SK-N-SH (cell line): ENCODE measurements around the gene UBE2D2. TPM values are rescaled to one million over a fixed set of nuclear protein-coding genes. Genes with fewer than 3 reads are reported as not detected.
"Not testable (repeated sequence)": the region's sequence is repeated elsewhere in the genome, so short reads cannot be mapped to it uniquely, and the experiment has no call there.

Experiments
- CTCF ChIA-PET: fragments of 300-600, 350-600 bp; formaldehyde crosslinking; extraction: SDS; loops from one replicate; lab custom pipeline; 2021; lab: Yijun Ruan, JAX
- POLR2A ChIA-PET: fragments of 350-600 bp; sonication (Branson Sonifier 250); formaldehyde crosslinking; extraction: SDS; loops from one replicate; lab custom pipeline; 2020; ENCODE audit warnings: antibody characterized with exemption, inconsistent platforms; lab: Yijun Ruan, JAX
- DNase-seq: peaks from one replicate; pipeline ENCODE4 v3.0.0; 2012
- H2AFZ ChIP-seq: fragments of 200-600 bp; sonication (generic); 2 replicates; pipeline ENCODE4 v1.8.1; 2016; ENCODE audit warnings: antibody characterized with exemption, mild to moderate bottlenecking, low read depth
- H3F3A ChIP-seq: fragments of 200-600 bp; sonication (generic); replicated peaks from 2 replicates; pipeline ENCODE3; 2016; ENCODE audit warnings: antibody characterized with exemption, mild to moderate bottlenecking; ENCODE audit not compliant: insufficient read depth
- H3K27ac ChIP-seq, 2 experiments: fragments of 200-500 bp in 1 of 2; fragments of 200-600 bp in 1 of 2; sonication (Bioruptor generic) in 1 of 2; sonication (generic), shearing (Covaris generic) in 1 of 2; 2 replicates each; pipeline versions ENCODE4 v1.5.1 to v1.6.1; 2014 to 2016; ENCODE audit warnings: low read depth in 2 of 2, inconsistent platforms in 1 of 2, low read length in 1 of 2, mild to moderate bottlenecking in 1 of 2, mixed read lengths in 1 of 2
- H3K27me3 ChIP-seq: fragments of 200-600 bp; sonication (generic), shearing (Covaris generic); 2 replicates; pipeline ENCODE4 v1.6.1; 2016; ENCODE audit warnings: mixed run types; ENCODE audit not compliant: insufficient read depth
- H3K36me3 ChIP-seq, 2 experiments: fragments of 200-500 bp in 1 of 2; fragments of 200-600 bp in 1 of 2; sonication (Bioruptor generic) in 1 of 2; sonication (generic) in 1 of 2; replicated peaks in 1 of 2; 2 replicates each; pipeline versions ENCODE3 to v1.5.1; 2014 to 2016; ENCODE audit warnings: low read length in 1 of 2, mild to moderate bottlenecking in 1 of 2; ENCODE audit not compliant: insufficient read depth in 2 of 2, control insufficient read depth in 1 of 2
- H3K4me1 ChIP-seq, 2 experiments: fragments of 200-500 bp in 1 of 2; fragments of 200-600 bp in 1 of 2; sonication (Bioruptor generic) in 1 of 2; sonication (generic), shearing (Covaris generic) in 1 of 2; 2 replicates each; pipeline versions ENCODE4 v1.5.1 to v1.6.1; 2014 to 2016; ENCODE audit warnings: low read depth in 1 of 2, low read length in 1 of 2, mixed run types in 1 of 2; ENCODE audit not compliant: insufficient read depth in 2 of 2, control insufficient read depth in 1 of 2
- H3K4me2 ChIP-seq: fragments of 200-600 bp; sonication (generic), shearing (Covaris generic); 2 replicates; pipeline ENCODE4 v1.6.1; 2017; ENCODE audit warnings: mixed run types
- H3K4me3 ChIP-seq, 2 experiments: fragments of 200-500 bp in 1 of 2; fragments of 200-600 bp in 1 of 2; sonication (Bioruptor generic) in 1 of 2; sonication (generic), shearing (Covaris generic) in 1 of 2; 2 replicates each; pipeline versions ENCODE4 v1.5.1 to v1.8.1; 2014 to 2016; ENCODE audit warnings: low read depth in 2 of 2, inconsistent platforms in 1 of 2, low read length in 1 of 2, mild to moderate bottlenecking in 1 of 2, mixed read lengths in 1 of 2, moderate library complexity in 1 of 2
- H3K79me2 ChIP-seq: fragments of 200-600 bp; sonication (generic); 2 replicates; pipeline ENCODE4 v1.8.1; 2017; ENCODE audit warnings: mild to moderate bottlenecking; ENCODE audit not compliant: insufficient read depth
- H3K9ac ChIP-seq: fragments of 200-600 bp; sonication (generic); 2 replicates; pipeline ENCODE4 v1.6.1; 2017; ENCODE audit warnings: mixed run types
- H3K9me2 ChIP-seq: fragments of 200-600 bp; sonication (generic); 2 replicates; pipeline ENCODE4 v1.6.1; 2017; ENCODE audit warnings: mixed run types
- H3K9me3 ChIP-seq: fragments of 200-600 bp; sonication (generic); 2 replicates; pipeline ENCODE4 v1.6.1; 2017; ENCODE audit warnings: mixed run types, mild to moderate bottlenecking, moderate library complexity
- H4K20me1 ChIP-seq: fragments of 200-600 bp; sonication (generic); 2 replicates; pipeline ENCODE4 v1.6.1; 2017; ENCODE audit warnings: mild to moderate bottlenecking, mixed run types; ENCODE audit not compliant: insufficient read depth
- ELF1 ChIP-seq: IDR thresholded peaks from 2 replicates; pipeline ENCODE4 v1.4.0; 2012
- FOSL2 ChIP-seq: IDR thresholded peaks from 2 replicates; pipeline ENCODE4 v1.4.0; 2012; ENCODE audit warnings: low read depth, mild to moderate bottlenecking, moderate library complexity, borderline replicate concordance
- FOXJ3 ChIP-seq: sonication (generic); formaldehyde crosslinking; IDR thresholded peaks from 2 replicates; pipeline ENCODE4 v1.5.1; 2020; ENCODE audit warnings: mild to moderate bottlenecking, missing genetic modification reagents
- MEF2A ChIP-seq: IDR thresholded peaks from 2 replicates; pipeline ENCODE4 v1.4.0; 2012; ENCODE audit warnings: low read depth, borderline replicate concordance
- NFIC ChIP-seq: IDR thresholded peaks from 2 replicates; pipeline ENCODE4 v1.4.0; 2012; ENCODE audit warnings: borderline replicate concordance
- NRF1 ChIP-seq: IDR thresholded peaks from 2 replicates; pipeline ENCODE4 v1.6.1; 2012; ENCODE audit warnings: low read depth, mild to moderate bottlenecking, low read length
- RFX5 ChIP-seq: IDR thresholded peaks from 2 replicates; pipeline ENCODE4 v1.6.1; 2012; ENCODE audit warnings: mild to moderate bottlenecking, improper control_type of control experiment, low read length
- SIN3A ChIP-seq: IDR thresholded peaks from 2 replicates; pipeline ENCODE4 v1.6.1; 2012; ENCODE audit warnings: low read depth, mild to moderate bottlenecking, low read length, moderate library complexity, borderline replicate concordance
- YY1 ChIP-seq: IDR thresholded peaks from 2 replicates; pipeline ENCODE4 v1.4.0; 2012; ENCODE audit warnings: low read depth, mild to moderate bottlenecking
- WGBS: methylation state at CpG from one replicate; pipeline ENCODE4 v1.1.6; 2017; ENCODE audit warnings: low lambda C conversion rate; 5-methylcytosine and 5-hydroxymethylcytosine counted together
- polyA plus RNA-seq, 3 experiments: library from polyadenylated mRNA; depleted of rRNA; stranded (reverse); fragments of >200 nt; gene quantifications; 2 replicates each; pipeline ENCODE4 v1.2.3, GENCODE V29; 2012
- TF ChIP-seq, protein P1 (sequence below): fragments of 150-350 bp; IDR thresholded peaks from 2 replicates; pipeline ENCODE4 v1.6.1; 2017; ENCODE audit warnings: antibody characterized with exemption, low read length, low read depth, borderline replicate concordance

UBE2D2 gene
- polyA plus RNA-seq, 1 of the 3 experiments (the other 2 are of a cell fraction) = 24.5 TPM

DNA sequence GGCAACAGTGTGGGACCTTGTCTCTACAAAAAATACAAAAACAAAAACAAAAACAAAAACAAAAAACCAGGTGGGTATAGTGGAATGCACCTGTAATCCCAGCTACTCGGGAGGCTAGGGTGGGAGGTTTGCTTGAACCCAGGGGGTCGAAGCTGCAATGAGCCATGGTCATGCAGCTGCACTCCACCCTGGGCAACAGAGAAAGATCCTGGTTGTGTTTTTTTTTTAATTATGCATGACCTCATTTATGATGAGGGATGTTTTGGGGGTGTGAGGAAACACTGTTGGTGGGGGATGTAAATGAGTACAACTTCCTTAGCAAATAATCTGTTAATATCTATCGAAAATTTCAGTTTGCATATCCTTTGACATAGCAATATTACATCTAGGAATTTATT lies 29.4 kb upstream of the UBE2D2 start:
- CTCF ChIA-PET = no interaction called here
- TF ChIP-seq MEF2A (no peak), ELF1 (no peak), SIN3A (no peak), FOSL2 (no peak), NRF1 (no peak), YY1 (no peak), RFX5 (no peak), FOXJ3 (CRISPR knock-in tag) (no peak)
- TF ChIP-seq, protein P1, sequence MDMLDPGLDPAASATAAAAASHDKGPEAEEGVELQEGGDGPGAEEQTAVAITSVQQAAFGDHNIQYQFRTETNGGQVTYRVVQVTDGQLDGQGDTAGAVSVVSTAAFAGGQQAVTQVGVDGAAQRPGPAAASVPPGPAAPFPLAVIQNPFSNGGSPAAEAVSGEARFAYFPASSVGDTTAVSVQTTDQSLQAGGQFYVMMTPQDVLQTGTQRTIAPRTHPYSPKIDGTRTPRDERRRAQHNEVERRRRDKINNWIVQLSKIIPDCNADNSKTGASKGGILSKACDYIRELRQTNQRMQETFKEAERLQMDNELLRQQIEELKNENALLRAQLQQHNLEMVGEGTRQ = no peak
- no peak for DNase-seq
- H3K36me3 ChIP-seq = no peaks in the 10 kb centered on the region
- no peaks in the 10 kb centered on the region for H3K27me3 ChIP-seq
- no peak overlapping the region for H3K27ac ChIP-seq
- no peaks in the 10 kb centered on the region for H4K20me1 ChIP-seq
- no peaks in the 10 kb centered on the region for H3K4me1 ChIP-seq
- no peak overlapping the region for H3K4me3 ChIP-seq
- no peak overlapping the region for H2AFZ ChIP-seq
- H3K9ac ChIP-seq = no peak overlapping the region
- no peaks in the 10 kb centered on the region for H3F3A ChIP-seq
- WGBS = 75% methylated on average over 3 of the region's 3 CpGs
- no peak overlapping the region for H3K4me2 ChIP-seq
- H3K9me3 ChIP-seq = no peaks in the 10 kb centered on the region
- POLR2A ChIA-PET = no interaction called here
- H3K79me2 ChIP-seq = no peaks in the 10 kb centered on the region
- no peaks in the 10 kb centered on the region for H3K9me2 ChIP-seq

DNA sequence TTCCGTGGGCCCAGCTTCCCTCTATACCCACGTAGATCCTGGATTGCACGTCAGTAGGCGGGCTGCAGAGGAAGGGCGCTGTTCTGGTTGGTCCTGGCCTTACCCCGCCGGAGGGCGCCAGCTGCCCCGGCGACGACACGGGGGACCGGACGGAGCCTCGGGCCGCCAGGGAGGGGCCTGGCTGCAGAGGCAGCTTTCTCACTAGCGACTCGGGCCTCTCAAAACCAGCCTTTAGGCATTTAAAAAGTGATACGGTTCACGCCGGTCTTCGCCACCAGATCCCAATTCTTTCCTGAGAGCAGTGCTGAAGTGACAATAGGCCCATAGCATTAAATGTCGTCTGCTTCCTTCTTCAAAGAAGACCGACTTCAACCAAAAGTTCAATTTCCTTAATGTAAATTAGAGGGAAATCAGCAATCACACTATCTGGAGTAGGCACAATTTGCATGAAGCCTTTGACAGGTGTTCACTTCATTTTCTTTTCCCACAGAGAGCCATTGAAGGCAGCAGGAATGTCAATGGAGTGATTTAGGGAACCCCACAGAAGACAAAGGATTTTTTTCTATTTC lies 17.6 kb upstream of the UBE2D2 start:
- Histone ChIP-seq H3K79me2 (no peaks in the 10 kb centered on the region), H3K36me3 (no peaks in the 10 kb centered on the region), H3K9me2 (no peaks in the 10 kb centered on the region), H3K4me1 (no peaks in the 10 kb centered on the region), H3K9me3 (no peaks in the 10 kb centered on the region), H3K27me3 (no peaks in the 10 kb centered on the region), H2AFZ (no peak overlapping the region), H3K27ac (no peak overlapping the region), H3K4me2 (no peak overlapping the region), H4K20me1 (no peaks in the 10 kb centered on the region), H3K4me3 (no peak overlapping the region), H3K9ac (no peak overlapping the region), H3F3A (no peaks in the 10 kb centered on the region)
- DNase-seq = peak; percentile 59
- CTCF ChIA-PET = interaction anchor here (0.6 kb wide), 1 partner anchor 18 kb away, joined by 3 read pairs; the partner anchor contains the start of gene UBE2D2
- POLR2A ChIA-PET = no interaction called here
- WGBS = 75% methylated on average over 24 of the region's 24 CpGs
- TF ChIP-seq SIN3A (no peak), NFIC (no peak)

- CTCF ChIA-PET = interaction anchor here (1.7 kb wide), 1 partner anchor 29 kb away, joined by 4 read pairs; no protein-coding TSS in a partner anchor
These were observed 14.5 kb upstream of the UBE2D2 start for GRCh38 chr5:139546593-139546992.

More at GRCh38 chr5:139546593-139546992, 14.5 kb upstream of the UBE2D2 start:
- H3K36me3 ChIP-seq, H3K27me3 ChIP-seq, H3K79me2 ChIP-seq, H3K4me2 ChIP-seq, POLR2A ChIA-PET, H2AFZ ChIP-seq, H4K20me1 ChIP-seq, DNase-seq, H3K27ac ChIP-seq, H3K9me2 ChIP-seq, H3K4me1 ChIP-seq, H3K4me3 ChIP-seq, H3K9ac ChIP-seq, H3K9me3 ChIP-seq, H3F3A ChIP-seq: not testable (repeated sequence)
- 85% methylated on average over 6 of the region's 6 CpGs for WGBS
